Esophagus muscularis mucosa (tissue), 3 donors: Measurements from ENCODE around the gene PIGX.

Source experiments
- CTCF ChIP-seq, 3 experiments: fragments of 200-600 bp in 2 of 3; fragments of 450-650 bp in 1 of 3; sonication (generic) in 2 of 3; IDR thresholded peaks; one replicate each; pipeline ENCODE4 v1.5.1; 2017 to 2019; ENCODE audit warnings: antibody characterized with exemption in 3 of 3, mild to moderate bottlenecking in 2 of 3, moderate library complexity in 1 of 3
- POLR2AphosphoS5 ChIP-seq, 2 donors: sonication (generic); formaldehyde crosslinking; IDR thresholded peaks; one replicate each; pipeline ENCODE4 v1.6.1; 2017; ENCODE audit warnings: antibody characterized with exemption in 2 of 2

GRCh38 chr3:196706327-196706726 is 5.8 kb upstream of the PIGX start:
- no peak for TF ChIP-seq CTCF (IDR thresholded peaks at IDR 0.05)
- no peak for TF ChIP-seq POLR2AphosphoS5 (IDR thresholded peaks at IDR 0.05)
